OCI-LY7 (cell line): ENCODE data around the gene DCC.

Experiments used
- EZH2phosphoT487 ChIP-seq: fragments of 200-600 bp; sonication (generic); IDR thresholded peaks from 2 replicates; pipeline ENCODE4 v1.6.1; 2018; ENCODE audit warnings: low read depth, borderline replicate concordance, mild to moderate bottlenecking, mixed run types, antibody characterized with exemption, low read length, moderate library complexity, mixed read lengths
- TF ChIP-seq, protein P1 (sequence below): fragments of 200-600 bp; sonication (generic); conservative IDR thresholded peaks from 2 replicates; pipeline ENCODE4 v1.5.1; 2014; ENCODE audit warnings: mild to moderate bottlenecking, antibody characterized with exemption, low read length, moderate library complexity, mixed read lengths

GRCh38 chr18:52582061-52582460, 242.1 kb downstream of the DCC start:
- TF ChIP-seq, protein P1, sequence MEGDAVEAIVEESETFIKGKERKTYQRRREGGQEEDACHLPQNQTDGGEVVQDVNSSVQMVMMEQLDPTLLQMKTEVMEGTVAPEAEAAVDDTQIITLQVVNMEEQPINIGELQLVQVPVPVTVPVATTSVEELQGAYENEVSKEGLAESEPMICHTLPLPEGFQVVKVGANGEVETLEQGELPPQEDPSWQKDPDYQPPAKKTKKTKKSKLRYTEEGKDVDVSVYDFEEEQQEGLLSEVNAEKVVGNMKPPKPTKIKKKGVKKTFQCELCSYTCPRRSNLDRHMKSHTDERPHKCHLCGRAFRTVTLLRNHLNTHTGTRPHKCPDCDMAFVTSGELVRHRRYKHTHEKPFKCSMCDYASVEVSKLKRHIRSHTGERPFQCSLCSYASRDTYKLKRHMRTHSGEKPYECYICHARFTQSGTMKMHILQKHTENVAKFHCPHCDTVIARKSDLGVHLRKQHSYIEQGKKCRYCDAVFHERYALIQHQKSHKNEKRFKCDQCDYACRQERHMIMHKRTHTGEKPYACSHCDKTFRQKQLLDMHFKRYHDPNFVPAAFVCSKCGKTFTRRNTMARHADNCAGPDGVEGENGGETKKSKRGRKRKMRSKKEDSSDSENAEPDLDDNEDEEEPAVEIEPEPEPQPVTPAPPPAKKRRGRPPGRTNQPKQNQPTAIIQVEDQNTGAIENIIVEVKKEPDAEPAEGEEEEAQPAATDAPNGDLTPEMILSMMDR = no peak
- TF ChIP-seq EZH2phosphoT487 = no peak
